Measurements from ENCODE around the gene COL26A1.

Gene COL26A1

GRCh38 chr7:101547916-101548661 is 185.4 kb downstream of the COL26A1 start:
- H3K9me3 ChIP-seq (ENCODE audit: control insufficient read depth, insufficient read depth, low read depth, low read length), result no peaks in the 10 kb centered on the region
- CTCF ChIA-PET, result no interaction called here

DNA sequence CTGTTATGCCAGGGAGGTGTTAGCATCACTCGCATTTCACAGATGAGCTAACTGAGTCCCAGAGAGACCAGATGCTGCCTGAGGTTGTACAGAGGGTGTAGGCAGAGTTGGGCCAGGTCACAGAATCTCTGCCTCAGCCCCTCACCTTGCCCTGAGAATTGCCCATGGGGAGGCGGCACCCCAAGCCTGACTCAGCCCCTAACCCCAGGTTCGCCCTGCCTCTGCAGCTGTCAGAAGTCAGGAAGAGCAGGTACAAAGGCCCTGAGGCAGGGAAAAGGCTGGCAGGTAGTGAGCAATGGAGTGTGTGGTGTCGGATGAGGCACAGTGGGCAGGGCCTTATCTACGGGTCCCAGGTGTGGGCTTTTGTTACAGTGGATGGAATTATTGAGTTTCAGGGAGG is 187.1 kb downstream of the COL26A1 start:
- ChIA-PET CTCF (interaction anchor here (0.5 to 1.1 kb wide), 3 partner anchors 13 to 218 kb away, joined by 3 read pairs; no protein-coding TSS in a partner anchor), POLR2A (no interaction called here)
- Histone ChIP-seq H3K27ac (ENCODE audit: extremely low read depth, low read depth, low read length) (no peak overlapping the region), H3K9me3 (ENCODE audit: control insufficient read depth, insufficient read depth, low read depth, low read length) (no peaks in the 10 kb centered on the region), H3K4me3 (ENCODE audit: low read depth, low read length) (no peak overlapping the region), H3K4me1 (ENCODE audit: control insufficient read depth, insufficient read depth, low read length) (no peaks in the 10 kb centered on the region), H3K36me3 (ENCODE audit: control insufficient read depth in 2 of 2, insufficient read depth in 1 of 2, low read length in 2 of 2) (no peaks in the 10 kb centered on the region)
- no peak for TF ChIP-seq AEBP2 (tag by site-specific recombination; IDR thresholded peaks at IDR 0.05; ENCODE audit: borderline replicate concordance)
- peak; percentile 88 for TF ChIP-seq ZNF623 (tag by site-specific recombination; IDR thresholded peaks at IDR 0.05)
- TF ChIP-seq ZFHX2 (tag by site-specific recombination; conservative IDR thresholded peaks at IDR 0.05), result no peak

More at GRCh38 chr7:101547916-101548661, 185.4 kb downstream of the COL26A1 start:
- H3K4me3 ChIP-seq (ENCODE audit: low read depth, low read length), result no peak overlapping the region
- no peak overlapping the region for H3K27ac ChIP-seq (ENCODE audit: extremely low read depth, low read depth, low read length)
- no peaks in the 10 kb centered on the region for H3K4me1 ChIP-seq (ENCODE audit: control insufficient read depth, insufficient read depth, low read length)
- POLR2A ChIA-PET, result no interaction called here
- TF ChIP-seq WT1 (tag by site-specific recombination; IDR thresholded peaks at IDR 0.05), result peak; percentile 58
- no peak for TF ChIP-seq ZNF423 (tag by site-specific recombination; IDR thresholded peaks at IDR 0.05)
- no peak for TF ChIP-seq ZNF175 (tag by site-specific recombination; IDR thresholded peaks at IDR 0.05)
- H3K36me3 ChIP-seq (ENCODE audit: control insufficient read depth in 2 of 2, insufficient read depth in 1 of 2, low read length in 2 of 2), result no peaks in the 10 kb centered on the region

GRCh38 chr7:101550641-101551541 is 188.2 kb downstream of the COL26A1 start:
- no peak overlapping the region for H3K4me3 ChIP-seq (ENCODE audit: low read depth, low read length)
- no peaks in the 10 kb centered on the region for H3K9me3 ChIP-seq (ENCODE audit: control insufficient read depth, insufficient read depth, low read depth, low read length)
- POLR2A ChIA-PET, result no interaction called here
- H3K27ac ChIP-seq (ENCODE audit: extremely low read depth, low read depth, low read length), result no peak overlapping the region
- no peaks in the 10 kb centered on the region for H3K4me1 ChIP-seq (ENCODE audit: control insufficient read depth, insufficient read depth, low read length)
- CTCF ChIA-PET, result interaction anchor here (0.7 to 1.8 kb wide), 4 partner anchors 9 to 386 kb away, joined by 3 to 9 read pairs (median 6); no protein-coding TSS in a partner anchor
- H3K36me3 ChIP-seq (ENCODE audit: control insufficient read depth in 2 of 2, insufficient read depth in 1 of 2, low read length in 2 of 2), result no peaks in the 10 kb centered on the region
- TF ChIP-seq GLIS1 (tag by site-specific recombination; IDR thresholded peaks at IDR 0.05), result peak; percentile 9; the same call in 1 of the 2 replicates
- TF ChIP-seq ZNF391 (tag by site-specific recombination; IDR thresholded peaks at IDR 0.05; ENCODE audit: borderline replicate concordance, low read depth), result no peak

DNA sequence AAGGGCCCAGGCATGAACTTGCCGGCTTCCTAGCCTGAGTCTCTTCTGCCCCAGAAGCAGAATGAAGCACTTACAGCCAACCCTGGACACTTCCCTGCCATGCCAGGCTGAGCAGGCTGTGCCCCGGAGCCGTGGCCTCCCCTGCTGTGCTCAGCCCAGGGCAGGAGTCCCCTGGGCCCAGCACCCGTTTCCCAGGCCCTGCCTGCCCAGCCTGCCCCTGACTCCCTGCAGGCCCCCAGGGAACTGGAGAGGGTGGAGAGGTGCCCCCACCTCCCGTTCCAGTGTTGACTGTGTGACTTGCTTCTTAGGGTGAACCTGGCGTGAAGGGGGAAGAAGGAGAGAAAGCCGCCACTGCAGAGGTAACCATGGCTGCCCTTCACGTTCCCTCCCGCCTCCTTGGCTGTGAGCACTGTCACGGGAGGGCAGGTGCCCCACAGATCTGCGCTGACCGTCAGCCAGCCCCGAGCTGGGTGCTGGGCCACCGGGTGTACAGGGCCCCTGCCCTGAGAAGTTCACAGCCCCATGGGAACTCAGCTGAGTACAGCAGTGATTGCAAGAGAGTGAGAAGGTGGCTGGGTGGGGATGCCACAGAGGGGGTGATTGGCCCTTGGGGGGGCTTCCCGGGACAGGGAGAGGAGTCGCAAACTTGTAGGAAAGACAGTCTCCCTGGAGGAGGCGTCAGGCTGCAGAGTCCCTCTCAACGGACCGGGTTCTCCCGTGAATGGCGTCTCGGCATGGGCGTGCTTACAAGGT is 190.5 kb downstream of the COL26A1 start:
- ChIA-PET POLR2A (no interaction called here), CTCF (interaction anchor here (0.6 to 1.8 kb wide), 2 partner anchors 11 to 31 kb away, joined by 4 to 9 read pairs; no protein-coding TSS in a partner anchor)
- no peak overlapping the region for H3K4me3 ChIP-seq (ENCODE audit: low read depth, low read length)
- H3K9me3 ChIP-seq (ENCODE audit: control insufficient read depth, insufficient read depth, low read depth, low read length), result no peaks in the 10 kb centered on the region
- no peaks in the 10 kb centered on the region for H3K4me1 ChIP-seq (ENCODE audit: control insufficient read depth, insufficient read depth, low read length)
- H3K27ac ChIP-seq (ENCODE audit: extremely low read depth, low read depth, low read length), result no peak overlapping the region
- H3K36me3 ChIP-seq (ENCODE audit: control insufficient read depth in 2 of 2, insufficient read depth in 1 of 2, low read length in 2 of 2), result no peaks in the 10 kb centered on the region
- peak; percentile 62; the same call in 1 of the 2 replicates for TF ChIP-seq ZIC2 (tag by site-specific recombination; IDR thresholded peaks at IDR 0.05)
- TF ChIP-seq, protein P1, sequence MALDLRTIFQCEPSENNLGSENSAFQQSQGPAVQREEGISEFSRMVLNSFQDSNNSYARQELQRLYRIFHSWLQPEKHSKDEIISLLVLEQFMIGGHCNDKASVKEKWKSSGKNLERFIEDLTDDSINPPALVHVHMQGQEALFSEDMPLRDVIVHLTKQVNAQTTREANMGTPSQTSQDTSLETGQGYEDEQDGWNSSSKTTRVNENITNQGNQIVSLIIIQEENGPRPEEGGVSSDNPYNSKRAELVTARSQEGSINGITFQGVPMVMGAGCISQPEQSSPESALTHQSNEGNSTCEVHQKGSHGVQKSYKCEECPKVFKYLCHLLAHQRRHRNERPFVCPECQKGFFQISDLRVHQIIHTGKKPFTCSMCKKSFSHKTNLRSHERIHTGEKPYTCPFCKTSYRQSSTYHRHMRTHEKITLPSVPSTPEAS (tag by site-specific recombination; IDR thresholded peaks at IDR 0.05), result no peak
